ENCODE results near the gene ASCL1. TPM values are rescaled to one million over a fixed set of nuclear protein-coding genes. Genes with fewer than 3 reads are reported as not detected.
A peak's percentile ranks its signal among the peaks of the same experiment; 100 is the strongest.

Gene ASCL1
- total and polyA plus RNA-seq, 10 of the 15 experiments (the other 5 are each of a cell fraction or from before 2014, with no cell fraction given): 10.6 to 61.1 (median 20.5) TPM

DNA sequence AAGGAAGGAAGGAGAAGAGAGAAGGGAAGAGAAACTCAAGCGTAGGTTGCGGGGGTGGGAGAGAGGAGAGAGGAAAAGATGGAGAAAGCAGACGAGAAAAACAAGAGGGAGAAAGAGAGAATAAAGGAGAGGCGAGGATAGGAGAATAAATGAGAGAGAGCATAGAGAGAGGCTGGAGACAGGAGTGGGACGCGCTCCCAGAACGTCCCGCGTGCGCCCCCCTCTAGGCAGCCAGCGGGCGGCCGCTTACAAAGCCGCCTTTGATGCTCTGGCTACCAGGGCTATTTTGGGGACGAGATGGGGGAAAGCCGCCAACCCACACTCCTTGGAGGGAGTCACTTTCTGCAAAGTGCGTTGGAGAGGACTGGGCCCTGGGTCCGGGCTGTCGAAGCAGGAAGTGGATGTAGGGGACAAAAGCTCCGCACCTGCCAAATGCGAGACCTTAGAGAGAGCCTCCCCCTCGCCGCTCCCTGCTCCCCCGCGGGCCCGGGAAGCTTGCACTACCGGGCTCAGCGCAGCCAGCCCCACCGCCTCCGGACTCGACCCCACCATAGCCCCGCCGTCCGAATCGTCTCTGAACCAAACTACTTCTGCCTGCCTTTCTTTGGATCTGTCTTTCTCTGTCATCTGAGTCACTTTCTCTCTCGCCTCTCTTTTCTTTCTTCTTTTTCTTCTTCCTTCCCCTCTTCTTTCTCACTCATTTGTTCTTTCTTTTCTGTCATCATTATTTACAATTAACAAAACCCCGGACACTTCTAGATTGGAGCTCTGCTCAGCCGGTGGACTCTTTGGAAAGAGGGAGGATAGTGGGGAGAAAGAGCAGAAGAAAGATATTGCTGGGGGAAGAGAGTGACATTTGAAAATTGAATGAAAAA is 8.0 kb downstream of the ASCL1 start (continued):
- TF ChIP-seq, protein P1, sequence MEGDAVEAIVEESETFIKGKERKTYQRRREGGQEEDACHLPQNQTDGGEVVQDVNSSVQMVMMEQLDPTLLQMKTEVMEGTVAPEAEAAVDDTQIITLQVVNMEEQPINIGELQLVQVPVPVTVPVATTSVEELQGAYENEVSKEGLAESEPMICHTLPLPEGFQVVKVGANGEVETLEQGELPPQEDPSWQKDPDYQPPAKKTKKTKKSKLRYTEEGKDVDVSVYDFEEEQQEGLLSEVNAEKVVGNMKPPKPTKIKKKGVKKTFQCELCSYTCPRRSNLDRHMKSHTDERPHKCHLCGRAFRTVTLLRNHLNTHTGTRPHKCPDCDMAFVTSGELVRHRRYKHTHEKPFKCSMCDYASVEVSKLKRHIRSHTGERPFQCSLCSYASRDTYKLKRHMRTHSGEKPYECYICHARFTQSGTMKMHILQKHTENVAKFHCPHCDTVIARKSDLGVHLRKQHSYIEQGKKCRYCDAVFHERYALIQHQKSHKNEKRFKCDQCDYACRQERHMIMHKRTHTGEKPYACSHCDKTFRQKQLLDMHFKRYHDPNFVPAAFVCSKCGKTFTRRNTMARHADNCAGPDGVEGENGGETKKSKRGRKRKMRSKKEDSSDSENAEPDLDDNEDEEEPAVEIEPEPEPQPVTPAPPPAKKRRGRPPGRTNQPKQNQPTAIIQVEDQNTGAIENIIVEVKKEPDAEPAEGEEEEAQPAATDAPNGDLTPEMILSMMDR (IDR thresholded peaks at IDR 0.05 in 2 of 3, conservative IDR thresholded peaks at IDR 0.05 in 1 of 3; ENCODE audit: control insufficient read depth in 2 of 3, extremely low read depth in 1 of 3, insufficient read depth in 1 of 3, low read depth in 3 of 3, low read length in 3 of 3): peak in 1 of 3 experiments; percentile 12; a peak in 1 of 6 replicates
- TF ChIP-seq, protein P2, sequence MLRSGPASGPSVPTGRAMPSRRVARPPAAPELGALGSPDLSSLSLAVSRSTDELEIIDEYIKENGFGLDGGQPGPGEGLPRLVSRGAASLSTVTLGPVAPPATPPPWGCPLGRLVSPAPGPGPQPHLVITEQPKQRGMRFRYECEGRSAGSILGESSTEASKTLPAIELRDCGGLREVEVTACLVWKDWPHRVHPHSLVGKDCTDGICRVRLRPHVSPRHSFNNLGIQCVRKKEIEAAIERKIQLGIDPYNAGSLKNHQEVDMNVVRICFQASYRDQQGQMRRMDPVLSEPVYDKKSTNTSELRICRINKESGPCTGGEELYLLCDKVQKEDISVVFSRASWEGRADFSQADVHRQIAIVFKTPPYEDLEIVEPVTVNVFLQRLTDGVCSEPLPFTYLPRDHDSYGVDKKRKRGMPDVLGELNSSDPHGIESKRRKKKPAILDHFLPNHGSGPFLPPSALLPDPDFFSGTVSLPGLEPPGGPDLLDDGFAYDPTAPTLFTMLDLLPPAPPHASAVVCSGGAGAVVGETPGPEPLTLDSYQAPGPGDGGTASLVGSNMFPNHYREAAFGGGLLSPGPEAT (IDR thresholded peaks at IDR 0.05; ENCODE audit: low read depth): peak; percentile 41; the same call in 1 of the 2 replicates
- TF ChIP-seq TCF7 (IDR thresholded peaks at IDR 0.05; ENCODE audit: borderline replicate concordance): no peak

DNA sequence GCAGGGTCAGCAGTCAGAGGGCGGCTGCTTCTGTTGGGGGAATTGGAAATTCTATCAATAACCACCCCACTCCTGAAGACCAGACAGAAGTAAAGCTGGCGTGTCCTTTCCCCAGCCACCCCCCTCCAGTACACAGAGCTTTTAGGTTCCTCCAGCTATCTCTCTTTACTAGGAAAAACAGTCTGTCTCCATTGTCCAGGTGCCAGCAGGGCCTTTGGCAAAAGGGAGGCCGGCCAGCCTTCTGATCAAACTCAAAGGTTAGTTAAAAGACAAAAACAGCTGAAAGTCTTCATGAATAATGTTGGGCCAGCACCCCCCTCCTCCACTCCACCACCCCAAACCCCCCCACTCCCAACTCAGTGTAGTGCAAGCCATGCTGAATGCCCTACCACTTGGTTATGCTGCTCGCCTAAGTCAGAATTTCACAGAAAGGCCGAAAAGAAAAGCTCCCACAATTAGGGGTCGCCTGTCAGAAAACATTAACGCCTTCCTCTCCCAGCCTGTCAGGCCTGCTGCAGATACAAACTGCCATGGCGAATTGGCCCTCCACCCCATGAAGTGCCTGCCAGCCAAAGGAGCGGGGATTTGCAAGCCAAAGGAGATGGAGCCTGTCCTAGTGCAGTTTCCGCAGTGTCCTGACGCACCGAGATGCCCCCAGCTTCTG is 8.9 kb downstream of the ASCL1 start:
- ChIA-PET CTCF (interaction anchor here (0.8 to 1.4 kb wide), 5 partner anchors 10 to 83 kb away, joined by 3 to 6 read pairs (median 5); no protein-coding TSS in a partner anchor), POLR2A (interaction anchor here (0.6 to 1.4 kb wide), 3 partner anchors 10 to 71 kb away, joined by 3 to 6 read pairs (median 4); no protein-coding TSS in a partner anchor), RAD21 (ENCODE audit: unreplicated experiment) (interaction anchor here (0.6 to 1.0 kb wide), 3 partner anchors 10 to 28 kb away, joined by 3 read pairs; no protein-coding TSS in a partner anchor), SMC1A (ENCODE audit: uncharacterized antibody, unreplicated experiment) (interaction anchor here (0.7 to 1.1 kb wide), 3 partner anchors 16 to 26 kb away, joined by 3 to 7 read pairs (median 3); no protein-coding TSS in a partner anchor)
- BruUV-seq (replicated peaks): no TSS peak
- no peak overlapping the region for H3K9ac ChIP-seq (ENCODE audit: control insufficient read depth, insufficient read depth, low read length)
- no peaks in the 10 kb centered on the region; the same call in 1 of the 2 replicates for H3K4me1 ChIP-seq (ENCODE audit: control insufficient read depth, insufficient read depth, low read length)
- no peaks in the 10 kb centered on the region for H3K79me2 ChIP-seq (ENCODE audit: control insufficient read depth, insufficient read depth, low read length)
- ATAC-seq (no peak), FAIRE-seq (no peak), DNase-seq (ENCODE audit: low read depth, low spot score) (no peak)
- H3K36me3 ChIP-seq (ENCODE audit: control insufficient read depth in 2 of 2, insufficient read depth in 2 of 2, low read length in 1 of 2): no peaks in the 10 kb centered on the region
- H4K20me1 ChIP-seq (ENCODE audit: control insufficient read depth, insufficient read depth): no peaks in the 10 kb centered on the region
- intact Hi-C loops (cut with micrococcal nuclease; ENCODE audit: unreplicated experiment) (no loop called here), in situ Hi-C loops (cut with MboI) (no loop called here)
- H3K4me2 ChIP-seq (ENCODE audit: control insufficient read depth, insufficient read depth): no peak overlapping the region
- no peak overlapping the region for H3K27ac ChIP-seq (ENCODE audit: control insufficient read depth, insufficient read depth)
- no peak overlapping the region for H2AFZ ChIP-seq (ENCODE audit: control insufficient read depth, low read depth, low read length)
- peaks cover 8% of the 10 kb centered on the region for H3K9me3 ChIP-seq (replicated peaks; ENCODE audit: control insufficient read depth, insufficient read depth, low read length)
- H3K27me3 ChIP-seq (replicated peaks in 1 of 2; ENCODE audit: control insufficient read depth in 2 of 2, insufficient read depth in 2 of 2, low read length in 1 of 2): peaks cover 0 to 14% of the 10 kb centered on the region in 2 experiments; a peak in 2 of 4 replicates
- 77% methylated on average over 12 of the region's 12 CpGs for WGBS (ENCODE audit: insufficient coverage, insufficient replicate concordance, low lambda C conversion rate, missing lambda C conversion rate)
- no peak overlapping the region for H3K4me3 ChIP-seq
- TF ChIP-seq NBN (IDR thresholded peaks at IDR 0.05) (no peak), FOS (IDR thresholded peaks at IDR 0.05; ENCODE audit: borderline replicate concordance, extremely low read depth, insufficient read length) (no peak), TCF12 (IDR thresholded peaks at IDR 0.05; ENCODE audit: low read depth, low read length) (no peak), CHD4 (IDR thresholded peaks at IDR 0.05) (no peak), BRCA1 (IDR thresholded peaks at IDR 0.05; ENCODE audit: low read depth, low read length) (no peak), MEF2A (IDR thresholded peaks at IDR 0.05; ENCODE audit: insufficient read depth, low read depth, low read length) (no peak), MYC (IDR thresholded peaks at IDR 0.05; ENCODE audit: insufficient read depth, insufficient read length, insufficient replicate concordance, low read length, severe bottlenecking) (no peak), RUNX3 (IDR thresholded peaks at IDR 0.05; ENCODE audit: low read length) (no peak), CBX5 (IDR thresholded peaks at IDR 0.05; ENCODE audit: low read depth) (no peak), ZBED1 (IDR thresholded peaks at IDR 0.05; ENCODE audit: borderline replicate concordance) (no peak), HDAC6 (IDR thresholded peaks at IDR 0.05; ENCODE audit: unreplicated experiment) (no peak)
- TF ChIP-seq, protein P3, sequence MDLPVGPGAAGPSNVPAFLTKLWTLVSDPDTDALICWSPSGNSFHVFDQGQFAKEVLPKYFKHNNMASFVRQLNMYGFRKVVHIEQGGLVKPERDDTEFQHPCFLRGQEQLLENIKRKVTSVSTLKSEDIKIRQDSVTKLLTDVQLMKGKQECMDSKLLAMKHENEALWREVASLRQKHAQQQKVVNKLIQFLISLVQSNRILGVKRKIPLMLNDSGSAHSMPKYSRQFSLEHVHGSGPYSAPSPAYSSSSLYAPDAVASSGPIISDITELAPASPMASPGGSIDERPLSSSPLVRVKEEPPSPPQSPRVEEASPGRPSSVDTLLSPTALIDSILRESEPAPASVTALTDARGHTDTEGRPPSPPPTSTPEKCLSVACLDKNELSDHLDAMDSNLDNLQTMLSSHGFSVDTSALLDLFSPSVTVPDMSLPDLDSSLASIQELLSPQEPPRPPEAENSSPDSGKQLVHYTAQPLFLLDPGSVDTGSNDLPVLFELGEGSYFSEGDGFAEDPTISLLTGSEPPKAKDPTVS (IDR thresholded peaks at IDR 0.05; ENCODE audit: low read depth, low read length): no peak
